ENCODE results near the gene PRKD1. TPM values are rescaled to one million over a fixed set of nuclear protein-coding genes. Genes with fewer than 3 reads are reported as not detected.

PRKD1 gene
- total RNA-seq, 2 donors from 2014 or later = 1.0 to 2.8 TPM

- intact Hi-C loops (cut with DNase I) = no loop called here
- Histone ChIP-seq H3K9me3 (peaks cover 4% of the 10 kb centered on the region), H3K4me1 (no peaks in the 10 kb centered on the region), H3K9ac (ENCODE audit: low read depth in 2 of 2, low read length in 2 of 2) (no peak overlapping the region), H3K4me3 (no peak overlapping the region), H3K27me3 (no peaks in the 10 kb centered on the region), H3K27ac (no peak overlapping the region), H3K36me3 (no peaks in the 10 kb centered on the region)
- TF ChIP-seq CTCF (IDR thresholded peaks at IDR 0.05) = no peak
- no peak for DNase-seq
These were observed 88.9 kb downstream of the PRKD1 start for GRCh38 chr14:29838752-29839151.

- no peak for DNase-seq
- Histone ChIP-seq H3K27ac (no peak overlapping the region), H3K4me1 (no peaks in the 10 kb centered on the region), H3K9ac (ENCODE audit: low read depth in 2 of 2, low read length in 2 of 2) (no peak overlapping the region), H3K27me3 (no peaks in the 10 kb centered on the region), H3K9me3 (peaks cover 4% of the 10 kb centered on the region), H3K4me3 (no peak overlapping the region), H3K36me3 (no peaks in the 10 kb centered on the region)
- no peak for TF ChIP-seq CTCF (IDR thresholded peaks at IDR 0.05)
- intact Hi-C loops (cut with DNase I) = no loop called here
These were observed 91.3 kb downstream of the PRKD1 start for GRCh38 chr14:29836395-29836794.

- no peaks in the 10 kb centered on the region for H3K4me1 ChIP-seq
These were observed 95.6 kb downstream of the PRKD1 start for GRCh38 chr14:29832042-29832441.

GRCh38 chr14:29829851-29830250 lies 97.8 kb downstream of the PRKD1 start:
- H3K27me3 ChIP-seq = no peaks in the 10 kb centered on the region
- H3K9ac ChIP-seq (ENCODE audit: low read depth in 2 of 2, low read length in 2 of 2) = no peak overlapping the region
- DNase-seq = no peak
- no peak overlapping the region for H3K4me3 ChIP-seq
- intact Hi-C loops (cut with DNase I) = no loop called here
- H3K36me3 ChIP-seq = no peaks in the 10 kb centered on the region
- no peaks in the 10 kb centered on the region for H3K4me1 ChIP-seq
- H3K9me3 ChIP-seq = no peaks in the 10 kb centered on the region
- TF ChIP-seq CTCF (IDR thresholded peaks at IDR 0.05) = no peak
- H3K27ac ChIP-seq = no peak overlapping the region

More at GRCh38 chr14:29832042-29832441, 95.6 kb downstream of the PRKD1 start:
- DNase-seq = no peak
- Histone ChIP-seq H3K27ac (no peak overlapping the region), H3K36me3 (no peaks in the 10 kb centered on the region), H3K9me3 (no peaks in the 10 kb centered on the region), H3K9ac (ENCODE audit: low read depth in 2 of 2, low read length in 2 of 2) (no peak overlapping the region), H3K4me3 (no peak overlapping the region), H3K27me3 (no peaks in the 10 kb centered on the region)
- TF ChIP-seq CTCF (IDR thresholded peaks at IDR 0.05) = no peak
- intact Hi-C loops (cut with DNase I) = no loop called here

- H3K36me3 ChIP-seq = no peaks in the 10 kb centered on the region
- no peaks in the 10 kb centered on the region for H3K27me3 ChIP-seq
- intact Hi-C loops (cut with DNase I) = no loop called here
- H3K9ac ChIP-seq (ENCODE audit: low read depth in 2 of 2, low read length in 2 of 2) = no peak overlapping the region
- H3K4me1 ChIP-seq = no peaks in the 10 kb centered on the region
- no peak for DNase-seq
- H3K27ac ChIP-seq = no peak overlapping the region
- TF ChIP-seq CTCF (IDR thresholded peaks at IDR 0.05) = no peak
- no peaks in the 10 kb centered on the region for H3K9me3 ChIP-seq
- H3K4me3 ChIP-seq = no peak overlapping the region
These were observed 103.8 kb downstream of the PRKD1 start for GRCh38 chr14:29823816-29824215.

- Histone ChIP-seq H3K9ac (ENCODE audit: low read depth in 2 of 2, low read length in 2 of 2) (no peak overlapping the region), H3K36me3 (no peaks in the 10 kb centered on the region), H3K4me3 (no peak overlapping the region), H3K27ac (no peak overlapping the region), H3K9me3 (no peaks in the 10 kb centered on the region), H3K4me1 (no peaks in the 10 kb centered on the region), H3K27me3 (no peaks in the 10 kb centered on the region)
- DNase-seq = no peak
- no peak for TF ChIP-seq CTCF (IDR thresholded peaks at IDR 0.05)
- intact Hi-C loops (cut with DNase I) = no loop called here
These were observed 105.3 kb downstream of the PRKD1 start for GRCh38 chr14:29822430-29822709.

All from colonic mucosa (tissue), 4 donors.